Stimulated activated CD8-positive, alpha-beta memory T cell treated with anti-CD3 and anti-CD28 coated beads, Interleukin-12 subunit alpha, Interleukin-12 subunit beta, amount 100 ng/mL, for 24 hours (primary cell): ENCODE measurements around the gene HMGN4.

ENCODE experiments used
- DNase-seq: peaks from one replicate; pipeline ENCODE4 v3.0.0-alpha.2; 2020; ENCODE audit errors: extremely low read depth

The HMGN4 gene

DNA sequence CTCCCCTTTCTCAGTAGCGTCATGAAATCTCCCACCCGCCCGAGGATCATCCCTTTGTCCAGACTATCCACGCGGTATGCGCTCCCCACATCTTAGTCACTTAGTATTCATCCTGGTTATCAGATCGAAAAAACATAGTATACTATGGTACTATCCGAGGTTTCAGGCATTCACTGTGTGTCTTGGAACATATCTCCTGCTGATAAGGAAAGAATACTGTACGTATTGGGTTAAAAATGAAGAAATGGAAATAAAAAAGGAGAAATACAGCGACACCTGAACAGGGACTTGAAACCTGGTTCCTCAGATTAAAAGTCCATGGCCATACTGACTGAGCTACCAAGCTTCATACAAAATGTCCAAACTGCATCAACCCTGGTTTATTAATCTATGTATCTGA is 14.0 kb downstream of the HMGN4 start:
- no peak for DNase-seq

GRCh38 chr6:26552640-26553188 is 14.5 kb downstream of the HMGN4 start:
- DNase-seq, result no peak

DNA sequence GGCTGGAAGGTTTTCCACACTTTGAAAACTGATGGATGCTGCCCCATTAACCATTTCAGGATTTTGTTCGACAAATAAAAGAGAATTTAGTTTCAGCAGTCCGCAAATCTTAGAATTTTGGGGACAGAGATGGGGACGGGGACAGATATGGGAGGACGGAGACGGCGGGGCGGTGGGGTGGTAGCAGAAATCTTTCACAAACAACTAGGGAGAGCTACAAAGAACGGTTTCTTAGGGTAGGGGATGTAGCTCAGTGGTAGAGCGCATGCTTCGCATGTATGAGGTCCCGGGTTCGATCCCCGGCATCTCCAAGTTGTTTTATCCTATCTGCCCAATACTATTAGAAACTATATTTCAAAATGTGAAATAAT is 15.1 kb downstream of the HMGN4 start:
- no peak for DNase-seq

DNA sequence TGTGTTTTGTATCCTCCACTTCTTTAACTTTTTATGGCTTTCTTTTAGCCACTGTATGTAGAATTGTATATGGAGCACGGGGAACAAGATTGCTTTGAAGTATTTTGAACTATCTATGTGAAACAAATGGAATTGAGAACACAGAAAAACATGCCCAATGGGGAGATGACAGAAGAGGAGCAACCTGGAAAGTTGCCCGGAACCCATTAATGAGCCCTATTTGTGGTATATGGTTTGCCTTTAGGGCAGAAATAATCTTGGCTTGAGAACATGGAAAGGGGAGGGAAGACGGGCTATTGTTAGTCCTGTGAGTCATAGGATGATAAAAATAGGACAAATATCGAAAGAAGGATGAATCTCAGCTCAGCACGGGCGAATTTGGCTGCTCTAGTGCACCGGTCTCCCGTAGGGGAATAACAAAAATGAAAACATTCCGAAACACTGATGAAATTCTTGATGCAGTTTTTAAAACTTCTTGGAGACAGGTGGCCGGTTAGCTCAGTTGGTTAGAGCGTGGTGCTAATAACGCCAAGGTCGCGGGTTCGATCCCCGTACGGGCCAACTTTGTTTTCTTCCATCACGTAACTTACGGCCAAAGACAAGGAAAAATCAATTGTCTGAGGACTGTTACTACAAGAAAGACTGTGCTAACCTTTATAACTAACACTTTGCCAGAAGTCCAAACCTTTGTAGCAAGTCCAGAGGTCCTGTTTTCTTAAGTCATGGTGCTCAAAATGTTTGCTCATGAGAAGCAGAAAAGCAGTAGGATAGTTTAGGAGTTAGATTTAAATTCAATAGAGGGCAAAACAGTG is 15.7 kb downstream of the HMGN4 start:
- DNase-seq, result no peak

DNA sequence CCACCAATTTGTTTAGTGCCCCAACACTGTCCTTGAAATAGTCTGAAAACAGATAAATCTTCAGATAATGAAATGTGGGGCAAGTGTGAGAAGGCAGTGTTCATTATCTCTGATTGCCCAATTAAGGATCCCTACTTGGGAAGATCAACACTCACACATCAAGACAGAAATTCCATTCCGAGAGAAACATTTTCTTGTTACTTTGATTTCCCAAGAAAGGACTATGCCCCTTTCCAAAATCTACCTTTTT is 16.2 kb downstream of the HMGN4 start:
- no peak for DNase-seq

DNA sequence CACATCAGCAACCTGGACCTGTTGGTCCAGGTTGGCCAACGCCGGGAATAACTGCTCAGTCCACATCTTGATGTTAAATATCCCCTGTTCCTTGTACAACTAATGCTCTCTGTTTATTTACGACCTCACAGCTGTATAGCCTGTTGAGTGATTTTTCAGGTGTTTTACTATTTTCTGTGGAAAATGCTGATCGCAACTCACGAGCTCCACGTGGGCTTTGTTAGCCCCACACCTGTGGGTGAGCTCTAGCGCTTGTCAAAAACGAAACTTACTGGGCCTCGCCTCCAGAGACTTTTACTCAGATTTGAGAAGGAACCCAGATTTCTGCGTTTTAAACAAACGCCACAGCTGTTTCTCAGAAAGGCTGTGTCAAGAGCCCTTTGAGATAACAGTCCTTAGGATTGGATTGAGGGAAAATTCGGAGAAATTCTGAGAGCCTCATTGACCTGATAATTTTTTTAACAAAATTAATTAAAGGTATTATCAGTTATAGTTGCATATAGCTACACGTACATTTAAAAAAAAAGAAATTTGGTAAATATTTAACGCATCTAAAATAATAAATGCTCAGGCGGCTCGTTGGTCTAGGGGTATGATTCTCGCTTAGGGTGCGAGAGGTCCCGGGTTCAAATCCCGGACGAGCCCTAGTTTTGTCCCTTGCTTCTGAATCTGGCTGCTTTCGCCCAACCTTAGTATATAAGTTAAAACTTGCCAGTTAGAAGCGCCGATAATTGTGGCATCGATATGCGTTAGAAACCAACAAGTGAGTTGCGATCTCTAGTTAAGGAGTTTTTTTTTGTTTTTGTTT is 16.7 kb downstream of the HMGN4 start:
- DNase-seq, result no peak

GRCh38 chr6:26555505-26556262 is 17.5 kb downstream of the HMGN4 start:
- DNase-seq, result no peak

DNA sequence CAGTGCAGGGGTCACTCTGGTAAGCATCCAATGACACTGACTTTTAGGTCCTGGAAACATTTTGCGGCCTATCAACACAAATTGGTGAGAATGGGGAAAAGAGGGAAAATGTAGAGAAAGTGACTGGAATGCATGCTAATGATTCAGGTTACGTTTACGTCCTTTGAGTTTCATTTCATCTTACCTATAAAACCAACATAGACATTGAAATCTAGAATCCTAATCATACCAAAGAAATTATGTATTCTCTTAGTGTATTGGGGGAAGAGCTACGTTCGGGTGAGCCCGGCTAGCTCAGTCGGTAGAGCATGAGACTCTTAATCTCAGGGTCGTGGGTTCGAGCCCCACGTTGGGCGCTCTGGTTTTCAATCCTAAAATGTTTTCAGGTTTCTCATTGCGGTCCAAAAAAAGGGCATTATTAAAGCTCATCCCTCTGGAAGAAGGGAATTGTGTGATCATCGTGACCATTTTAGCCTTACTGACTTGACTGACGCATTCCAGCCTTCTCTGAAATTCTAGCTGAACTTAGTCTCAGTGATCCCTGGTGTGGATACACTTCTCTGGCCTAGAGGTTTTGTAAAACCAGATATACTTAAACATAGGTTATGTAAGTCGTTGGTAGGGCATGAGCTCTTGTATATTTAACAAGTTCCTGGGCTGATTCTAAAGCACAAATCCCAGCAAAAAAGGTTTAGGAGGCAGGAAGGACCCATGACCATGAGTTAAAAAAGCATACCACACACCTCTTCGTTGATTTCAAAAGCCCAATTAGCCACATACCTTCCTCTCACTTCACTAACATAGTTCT is 18.3 kb downstream of the HMGN4 start:
- DNase-seq, result no peak

- DNase-seq, result no peak
These were observed 23.6 kb downstream of the HMGN4 start for GRCh38 chr6:26561533-26562466.

DNA sequence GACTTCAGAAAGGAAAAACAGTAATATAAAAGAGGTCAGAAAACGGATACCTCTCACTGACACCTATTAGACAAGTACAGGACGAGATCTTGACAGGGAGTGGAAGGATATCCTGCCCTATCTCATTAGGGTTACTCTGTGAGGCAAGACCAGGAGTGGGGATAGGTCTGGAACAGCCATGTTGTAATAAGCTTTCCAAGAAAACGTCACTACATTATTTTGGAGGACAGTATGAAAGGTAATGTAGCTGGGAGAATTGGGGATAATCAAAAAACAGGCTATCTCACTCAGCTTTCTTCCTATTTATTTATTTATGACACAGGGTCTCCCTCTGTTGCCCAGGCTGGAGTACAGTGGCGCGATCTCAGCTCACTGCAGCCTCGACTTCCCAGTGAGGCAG is 25.3 kb downstream of the HMGN4 start:
- DNase-seq, result no peak

- DNase-seq, result peak; percentile 80
These were observed 30.7 kb downstream of the HMGN4 start for GRCh38 chr6:26568601-26569432.

GRCh38 chr6:26569433-26569764 is 31.2 kb downstream of the HMGN4 start:
- DNase-seq, result no peak

DNA sequence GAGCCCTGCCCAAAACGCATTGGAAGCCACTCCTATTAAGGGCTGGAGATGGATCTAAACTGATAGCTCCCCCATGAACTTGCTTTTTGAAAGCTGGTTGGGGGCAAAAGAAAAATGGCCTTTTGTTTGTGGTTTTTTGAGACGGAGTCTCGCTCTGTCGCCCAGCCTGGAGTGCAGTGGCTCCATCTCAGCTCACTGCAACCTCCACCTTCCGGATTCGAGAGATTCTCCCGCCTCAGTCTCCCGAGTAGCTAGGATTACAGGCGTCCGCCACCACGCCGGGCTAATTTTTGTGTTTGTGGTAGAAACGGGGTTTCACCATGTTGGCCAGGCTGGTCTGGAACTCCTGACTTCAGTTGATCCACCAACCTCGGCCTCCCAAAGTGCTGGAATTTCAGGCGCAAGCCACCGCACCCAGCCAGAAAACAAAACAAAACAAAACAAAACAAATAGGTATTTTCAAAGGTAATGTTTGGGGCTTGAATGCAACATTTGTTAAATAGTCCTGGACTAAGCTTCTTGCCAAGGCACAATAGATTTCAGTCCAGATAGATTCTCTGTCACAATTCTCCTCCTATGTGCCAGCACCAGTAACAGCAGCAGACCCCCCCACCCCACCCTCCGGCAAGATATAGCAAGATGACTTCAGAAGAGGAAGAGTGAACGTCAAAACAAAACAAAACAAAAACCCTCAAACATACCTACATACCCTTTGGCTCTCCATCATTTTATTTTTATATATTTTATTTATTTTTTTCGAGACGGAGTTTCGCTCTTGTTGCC is 32.1 kb downstream of the HMGN4 start:
- no peak for DNase-seq

DNA sequence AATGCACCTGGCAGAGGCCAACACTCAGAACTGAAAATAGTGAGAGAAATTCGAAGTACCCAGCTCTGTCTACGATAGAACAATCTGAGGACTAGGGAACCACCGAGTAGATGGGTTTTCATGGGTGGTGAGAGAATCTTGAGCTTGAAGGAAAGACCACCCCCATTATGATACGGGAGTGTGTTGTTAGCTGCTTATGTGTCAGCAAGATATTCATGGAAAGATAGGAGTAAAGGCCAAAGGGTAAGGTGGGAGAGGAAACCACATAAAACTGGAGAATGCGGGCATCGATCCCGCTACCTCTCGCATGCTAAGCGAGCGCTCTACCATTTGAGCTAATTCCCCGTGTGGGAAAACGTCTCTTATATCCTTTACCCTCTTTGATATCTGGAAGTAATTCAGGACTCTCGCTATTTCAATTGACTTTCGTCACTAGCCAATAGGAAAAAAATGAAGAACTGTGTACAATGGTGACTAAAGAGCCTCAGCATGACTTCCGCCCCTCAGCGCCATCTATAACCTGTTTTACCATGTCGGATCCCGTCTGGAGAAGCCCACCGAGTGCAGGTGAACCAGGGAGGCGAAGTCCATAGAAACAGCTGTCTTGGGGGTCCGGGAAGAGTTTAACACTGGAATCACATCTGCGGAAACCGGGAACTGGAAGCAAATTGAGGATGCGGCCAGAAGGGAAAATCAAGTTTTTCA is 33.6 kb downstream of the HMGN4 start:
- no peak for DNase-seq

GRCh38 chr6:26575494-26575939 is 37.4 kb downstream of the HMGN4 start:
- DNase-seq, result no peak

DNA sequence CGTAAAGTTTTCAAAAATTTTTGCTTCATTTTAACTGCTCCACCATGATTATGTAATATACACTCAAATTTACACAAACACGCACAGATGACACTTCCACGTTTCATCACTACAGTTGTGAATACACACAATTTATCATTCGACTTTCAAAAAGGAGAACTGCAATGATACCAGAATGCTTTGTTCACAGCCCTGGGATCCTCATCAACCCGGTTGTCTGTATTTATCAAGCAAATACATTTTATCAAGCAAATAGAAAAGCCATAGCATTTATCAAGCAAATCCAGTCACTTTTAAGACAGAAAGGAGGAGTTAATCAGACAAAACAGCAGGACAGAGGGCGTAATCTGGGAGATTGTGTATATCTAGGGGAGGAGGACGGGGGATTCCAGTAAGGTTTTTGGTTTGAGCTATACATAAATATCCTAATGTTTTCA is 38.3 kb downstream of the HMGN4 start:
- DNase-seq, result no peak

- DNase-seq, result no peak
These were observed 39.0 kb downstream of the HMGN4 start for GRCh38 chr6:26576929-26577719.
